Loucy (cell line): ENCODE measurements around the gene RPS6KA6.

ENCODE experiments used
- EZH2phosphoT487 ChIP-seq: fragments of 200-600 bp; IDR thresholded peaks from 2 replicates; pipeline ENCODE4 v1.6.1; 2018; ENCODE audit warnings: antibody characterized with exemption, mild to moderate bottlenecking, moderate library complexity, borderline replicate concordance
- TF ChIP-seq, protein P1 (sequence below): fragments of 200-600 bp; sonication (generic); conservative IDR thresholded peaks from 2 replicates; pipeline ENCODE4 v1.5.1; 2014; ENCODE audit warnings: mild to moderate bottlenecking, antibody characterized with exemption, low read length

DNA sequence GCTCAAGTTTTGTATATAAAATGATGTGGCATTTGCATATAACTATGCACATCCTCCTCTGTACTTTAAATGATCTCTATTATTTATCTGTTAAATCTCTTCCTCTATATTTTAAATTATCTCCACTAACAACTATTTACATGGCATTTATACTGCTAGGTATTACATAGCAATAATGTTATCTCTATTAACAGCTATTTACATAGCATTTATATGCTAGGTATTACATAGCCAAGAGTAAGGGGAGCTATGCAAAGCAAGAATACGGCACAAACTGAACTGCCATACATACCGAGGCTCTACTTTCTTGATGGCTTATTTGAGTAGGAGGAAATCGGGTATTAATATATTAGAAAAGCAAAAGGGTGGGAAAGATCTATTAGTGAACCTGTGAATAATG is 12.7 kb downstream of the RPS6KA6 start:
- TF ChIP-seq EZH2phosphoT487 = no peak
- TF ChIP-seq, protein P1, sequence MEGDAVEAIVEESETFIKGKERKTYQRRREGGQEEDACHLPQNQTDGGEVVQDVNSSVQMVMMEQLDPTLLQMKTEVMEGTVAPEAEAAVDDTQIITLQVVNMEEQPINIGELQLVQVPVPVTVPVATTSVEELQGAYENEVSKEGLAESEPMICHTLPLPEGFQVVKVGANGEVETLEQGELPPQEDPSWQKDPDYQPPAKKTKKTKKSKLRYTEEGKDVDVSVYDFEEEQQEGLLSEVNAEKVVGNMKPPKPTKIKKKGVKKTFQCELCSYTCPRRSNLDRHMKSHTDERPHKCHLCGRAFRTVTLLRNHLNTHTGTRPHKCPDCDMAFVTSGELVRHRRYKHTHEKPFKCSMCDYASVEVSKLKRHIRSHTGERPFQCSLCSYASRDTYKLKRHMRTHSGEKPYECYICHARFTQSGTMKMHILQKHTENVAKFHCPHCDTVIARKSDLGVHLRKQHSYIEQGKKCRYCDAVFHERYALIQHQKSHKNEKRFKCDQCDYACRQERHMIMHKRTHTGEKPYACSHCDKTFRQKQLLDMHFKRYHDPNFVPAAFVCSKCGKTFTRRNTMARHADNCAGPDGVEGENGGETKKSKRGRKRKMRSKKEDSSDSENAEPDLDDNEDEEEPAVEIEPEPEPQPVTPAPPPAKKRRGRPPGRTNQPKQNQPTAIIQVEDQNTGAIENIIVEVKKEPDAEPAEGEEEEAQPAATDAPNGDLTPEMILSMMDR = no peak
